Inferior parietal cortex (tissue), 1 donor: ENCODE measurements around the gene NPHP4.
A peak's percentile ranks its signal among the peaks of the same experiment; 100 is the strongest.
"Not testable (repeated sequence)": the region's sequence is repeated elsewhere in the genome, so short reads cannot be mapped to it uniquely, and the experiment has no call there.

Source experiments
- DNase-seq: peaks from one replicate; pipeline ENCODE4 v3.0.0-alpha.2; 2016; ENCODE audit errors: extremely low spot score

The NPHP4 gene

GRCh38 chr1:5935026-5935425, 57.2 kb downstream of the NPHP4 start:
- no peak for DNase-seq

- no peak for DNase-seq
Observed at GRCh38 chr1:5934058-5934884, 58.0 kb downstream of the NPHP4 start.

GRCh38 chr1:5933676-5934057, 58.6 kb downstream of the NPHP4 start:
- DNase-seq: no peak

GRCh38 chr1:5933050-5933449, 59.2 kb downstream of the NPHP4 start:
- DNase-seq: no peak

- DNase-seq: no peak
Observed at GRCh38 chr1:5928714-5929400, 63.4 kb downstream of the NPHP4 start.

GRCh38 chr1:5927506-5928370, 64.5 kb downstream of the NPHP4 start:
- DNase-seq: no peak

- no peak for DNase-seq
Observed at GRCh38 chr1:5926686-5927435, 65.4 kb downstream of the NPHP4 start.

- DNase-seq: not testable (repeated sequence)
Observed at GRCh38 chr1:5922700-5923330, 69.4 kb downstream of the NPHP4 start.

- no peak for DNase-seq
Observed at GRCh38 chr1:5921671-5922070, 70.6 kb downstream of the NPHP4 start.

- no peak for DNase-seq
Observed at GRCh38 chr1:5921129-5921528, 71.1 kb downstream of the NPHP4 start.

GRCh38 chr1:5920201-5920600, 72.0 kb downstream of the NPHP4 start:
- DNase-seq: no peak

- DNase-seq: no peak
Observed at GRCh38 chr1:5918275-5918649, 74.0 kb downstream of the NPHP4 start.

- peak; percentile 71 for DNase-seq
Observed at GRCh38 chr1:5917591-5918274, 74.5 kb downstream of the NPHP4 start.

- DNase-seq: no peak
Observed at GRCh38 chr1:5917281-5917590, 75.0 kb downstream of the NPHP4 start.

- DNase-seq: no peak
Observed at GRCh38 chr1:5916572-5917280, 75.5 kb downstream of the NPHP4 start.

GRCh38 chr1:5915587-5916571, 76.3 kb downstream of the NPHP4 start:
- peak; percentile 81 for DNase-seq

GRCh38 chr1:5914676-5915365, 77.4 kb downstream of the NPHP4 start:
- no peak for DNase-seq

- DNase-seq: no peak
Observed at GRCh38 chr1:5913876-5914275, 78.3 kb downstream of the NPHP4 start.
